GM21619 (cell line): ENCODE measurements around the gene PRRC2B.
"Not testable (repeated sequence)": the region's sequence is repeated elsewhere in the genome, so short reads cannot be mapped to it uniquely, and the experiment has no call there.

Experiments
- ATAC-seq: cut with Tn5 transposase; IDR thresholded peaks from one replicate; pipeline ENCODE4 v1.9.1; 2021; ENCODE audit not compliant: unreplicated experiment

Gene PRRC2B

DNA sequence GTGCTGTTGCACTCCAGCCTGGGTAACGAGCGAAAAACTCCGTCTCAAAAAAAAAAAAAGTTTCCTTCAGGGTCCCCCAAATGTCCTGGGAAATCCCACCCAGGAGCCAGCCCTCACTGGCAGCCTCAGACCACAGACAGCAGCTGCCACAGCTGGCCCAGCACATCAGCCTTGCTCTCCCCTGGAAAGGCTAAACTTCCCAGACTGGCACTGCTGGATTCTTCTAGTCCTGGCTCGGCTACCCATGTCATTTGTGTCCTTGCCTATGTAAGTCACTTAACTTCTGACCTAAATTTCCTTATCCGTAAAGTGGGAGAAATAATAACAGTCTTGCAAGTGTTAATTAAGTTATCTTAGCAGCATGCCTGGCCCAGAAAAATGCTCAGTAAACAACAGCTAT lies 8.6 kb upstream of the PRRC2B start:
- no peak for ATAC-seq

DNA sequence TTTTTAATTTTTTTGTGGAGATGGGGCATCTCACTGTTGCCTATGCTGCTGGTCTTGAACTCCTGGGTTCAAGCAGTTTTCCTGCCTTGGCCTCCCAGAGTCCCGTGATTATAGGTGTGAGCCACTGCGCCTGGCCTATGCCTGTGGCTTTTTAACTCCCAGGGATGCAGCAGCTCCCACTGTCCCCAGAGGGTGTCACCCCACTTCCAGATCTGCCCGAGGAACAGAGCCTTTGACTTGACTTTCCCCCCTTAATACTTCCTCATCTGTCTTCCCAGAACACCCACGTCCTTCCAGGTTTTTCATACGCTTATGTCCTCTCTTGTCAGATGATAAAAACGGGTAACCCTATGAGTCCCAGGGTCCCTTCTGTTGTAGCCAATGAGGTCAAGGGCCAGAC lies 7.6 kb upstream of the PRRC2B start:
- ATAC-seq, result no peak

DNA sequence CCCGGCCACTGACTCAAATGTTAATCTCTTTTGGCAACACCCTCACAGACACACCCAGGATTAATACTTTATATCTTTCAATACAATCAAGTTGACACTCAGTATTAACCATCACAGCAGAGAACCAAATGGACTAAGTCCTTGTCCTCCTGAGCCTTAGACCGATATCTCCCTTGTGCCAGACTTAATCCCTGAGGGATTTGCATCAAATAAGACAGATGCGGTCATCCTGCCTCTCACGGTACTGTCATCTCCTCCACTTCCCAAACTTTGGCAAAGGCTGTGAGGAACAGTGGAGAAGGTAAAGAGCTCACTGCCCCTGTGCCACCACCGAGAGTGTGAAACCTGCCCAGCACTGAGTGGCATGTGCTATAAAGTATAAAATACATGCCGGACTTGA lies 6.5 kb upstream of the PRRC2B start:
- ATAC-seq, result no peak

DNA sequence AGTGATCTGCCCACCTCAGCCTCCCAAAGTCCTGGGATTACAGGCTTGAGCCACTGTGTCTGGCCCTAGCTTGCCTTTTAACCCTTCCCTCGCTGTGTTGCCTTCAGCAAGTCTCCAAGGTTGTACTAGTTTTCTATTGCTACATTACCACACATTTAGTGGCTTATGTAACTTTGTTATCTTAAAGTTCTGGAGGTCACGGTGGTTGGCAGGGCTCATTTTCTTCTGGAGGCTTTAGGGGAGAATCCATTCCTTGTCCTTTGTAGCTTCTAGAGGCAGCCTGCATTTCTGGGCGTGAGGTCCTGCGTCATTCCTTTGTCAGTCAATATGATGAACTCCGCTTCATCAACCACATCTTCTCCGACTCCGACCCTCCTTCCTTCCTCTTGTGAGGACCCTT lies 2.9 kb upstream of the PRRC2B start:
- ATAC-seq, result no peak

DNA sequence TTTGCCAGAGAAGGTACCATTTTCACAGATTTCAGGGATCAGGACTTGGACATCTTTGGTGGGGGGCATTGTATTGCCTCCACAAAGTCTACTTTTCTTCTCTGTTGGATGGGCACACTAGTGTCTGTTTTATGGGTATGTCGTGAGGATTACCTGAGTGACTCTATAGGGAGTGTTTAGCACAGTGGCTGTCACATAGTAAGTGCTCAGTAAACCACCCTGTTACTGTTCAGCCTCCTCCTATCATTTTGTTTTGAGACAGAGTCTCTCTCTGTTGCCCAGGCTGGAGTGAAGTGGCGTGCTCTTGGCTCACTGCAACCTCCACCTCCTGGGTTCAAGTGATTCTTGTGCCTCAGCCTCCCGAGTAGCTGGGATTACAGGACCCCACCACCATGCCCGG lies 2.4 kb upstream of the PRRC2B start:
- ATAC-seq, result no peak

DNA sequence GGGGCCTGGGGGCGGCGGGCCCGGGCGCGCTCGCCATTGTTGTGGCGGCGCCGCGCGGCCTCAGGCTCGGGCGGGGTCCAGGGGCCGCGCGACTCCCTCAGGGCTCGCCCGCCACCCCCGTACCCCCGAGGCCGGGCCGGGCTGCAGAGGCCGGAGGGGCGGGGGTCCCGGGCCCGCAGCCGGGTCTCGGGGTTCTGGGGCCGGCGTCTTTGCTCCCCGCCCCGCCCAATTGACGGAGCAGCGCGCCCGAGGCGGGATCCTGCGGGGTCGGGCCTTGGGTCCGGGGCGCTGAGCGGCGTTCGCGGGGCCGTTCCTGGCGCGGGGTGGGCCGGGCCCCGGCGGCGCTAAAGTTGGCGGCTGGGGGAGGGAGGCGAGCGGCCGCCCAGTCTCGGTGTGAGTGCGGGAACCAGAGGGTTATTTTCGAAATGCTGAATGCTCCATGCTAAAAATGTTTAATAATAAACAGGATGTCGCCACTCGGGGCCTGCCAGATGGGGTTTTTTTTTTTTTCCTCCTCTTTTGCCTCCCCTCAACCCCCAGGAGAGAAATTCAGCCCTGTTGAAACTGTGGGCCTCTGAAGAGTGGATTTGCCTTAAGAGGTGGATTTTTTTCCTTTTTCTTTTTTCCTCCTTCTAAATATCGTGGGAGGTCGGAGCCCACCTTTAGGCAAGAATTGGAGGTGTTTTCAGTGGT lies 724 bp downstream of the PRRC2B start:
- peak; percentile 32 for ATAC-seq

DNA sequence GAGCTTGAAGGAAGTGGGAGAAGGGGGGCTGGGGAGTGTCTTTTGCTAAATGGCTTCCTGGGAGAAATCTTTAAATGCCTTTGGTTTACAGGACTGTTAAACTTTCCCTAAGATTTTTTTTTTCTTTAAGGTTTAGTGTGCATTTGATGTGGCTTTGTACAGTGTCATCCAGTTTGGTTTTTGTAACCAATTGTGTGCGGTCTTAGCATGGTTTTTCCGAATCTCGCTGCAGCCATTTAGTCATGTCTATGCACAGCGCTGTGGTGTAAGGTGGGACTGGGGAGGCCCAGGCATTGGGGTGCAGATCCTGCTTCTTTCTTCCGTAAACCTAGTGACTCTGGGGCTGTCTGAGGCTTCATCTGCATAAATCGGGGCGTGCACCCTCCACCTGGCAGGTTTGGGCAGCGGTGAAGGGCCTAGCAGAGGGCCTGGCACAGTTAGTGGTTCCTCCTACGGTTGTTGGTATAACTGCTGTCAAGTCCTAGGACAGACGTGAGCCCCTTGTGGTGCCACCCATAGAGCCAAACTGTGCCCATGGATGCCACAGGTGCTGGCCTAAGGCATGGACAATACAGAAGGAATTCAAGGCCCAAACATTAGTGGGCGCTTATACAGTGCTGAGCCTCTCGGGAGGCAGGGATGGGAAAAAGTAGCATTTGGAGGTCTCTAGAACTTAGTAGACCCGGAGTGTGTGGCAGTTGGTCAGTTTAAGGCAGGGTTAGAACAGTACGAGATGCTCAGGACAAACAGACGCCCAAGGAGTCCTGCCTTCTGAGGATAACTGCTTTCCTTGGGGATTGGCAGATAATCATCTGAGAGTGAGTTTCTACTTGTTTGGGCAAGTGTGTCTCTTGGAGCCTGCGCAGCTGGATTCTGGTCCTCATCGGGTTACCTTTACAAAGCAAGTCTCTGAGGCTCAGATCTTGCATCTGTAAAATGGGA lies 1.5 kb downstream of the PRRC2B start:
- no peak for ATAC-seq

DNA sequence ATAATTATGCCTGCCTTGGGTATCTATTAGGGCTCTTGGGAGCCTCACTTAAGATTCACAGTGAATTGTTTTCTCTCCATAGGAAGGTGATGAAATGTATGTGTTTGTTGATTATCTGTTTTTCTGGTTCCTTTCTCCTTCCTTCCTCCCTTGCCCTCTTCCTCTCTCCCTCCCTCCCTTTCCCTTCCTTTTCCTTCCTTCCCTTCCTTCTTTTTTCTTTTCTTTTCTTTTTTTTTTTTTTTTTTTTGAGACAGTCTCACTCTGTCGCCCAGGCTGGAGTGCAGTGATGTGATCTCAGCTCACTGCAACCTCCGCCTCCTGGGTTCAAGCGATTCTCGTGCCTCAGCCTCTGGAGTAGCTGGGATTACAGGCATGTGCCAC lies 2.2 kb downstream of the PRRC2B start:
- not testable (repeated sequence) for ATAC-seq

DNA sequence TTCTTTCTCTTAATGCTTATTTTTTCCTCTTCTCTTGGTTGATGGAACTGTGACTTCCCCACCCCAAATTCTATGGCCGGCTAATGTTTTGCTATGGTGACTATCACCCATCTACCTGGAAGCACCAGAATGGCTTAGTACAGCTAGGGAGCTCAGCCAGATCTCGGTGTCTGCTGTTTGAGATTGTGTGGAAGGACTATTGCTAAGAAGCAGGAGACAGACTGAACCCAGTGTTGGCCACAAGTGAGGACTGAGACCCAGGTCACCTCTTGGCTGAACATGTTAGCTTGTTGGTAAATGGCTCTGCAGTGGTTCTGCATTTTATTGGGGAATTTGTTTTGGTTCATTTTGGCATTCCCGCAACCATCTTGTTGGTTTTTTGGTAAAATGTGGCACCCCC lies 2.7 kb downstream of the PRRC2B start:
- ATAC-seq, result no peak

DNA sequence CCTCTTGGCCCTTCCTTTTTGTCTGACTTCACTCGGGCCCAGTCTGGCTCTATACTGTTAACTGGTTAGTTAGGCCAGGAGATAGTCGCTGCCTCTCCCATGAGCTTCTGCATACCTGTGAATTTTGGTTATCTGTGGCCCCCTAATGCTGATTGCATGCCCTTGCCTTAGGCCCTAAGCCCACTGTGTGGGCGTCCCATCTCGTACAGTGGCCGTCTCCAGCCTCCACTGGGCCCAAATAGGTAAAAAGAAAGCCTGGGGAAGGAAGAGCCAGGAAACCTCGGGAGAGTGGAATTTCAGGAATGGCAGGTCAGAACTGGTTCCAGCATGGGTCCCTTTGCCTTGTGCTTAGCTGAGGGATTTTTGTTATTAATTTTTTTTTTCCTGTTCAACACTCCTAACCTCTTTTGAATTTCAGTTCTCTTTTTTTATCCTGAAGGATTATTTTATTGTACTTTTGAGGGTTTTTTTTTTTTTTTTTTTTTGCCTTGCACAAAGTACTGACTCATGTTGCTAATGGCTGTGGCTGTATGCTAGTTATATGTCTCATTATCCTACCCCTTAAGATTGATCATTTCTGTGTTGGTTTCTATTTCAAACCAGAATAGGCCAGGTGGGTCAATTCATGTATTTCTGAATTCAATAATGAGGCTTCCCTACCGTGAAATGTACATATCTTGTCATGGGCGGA lies 3.4 kb downstream of the PRRC2B start:
- no peak for ATAC-seq

DNA sequence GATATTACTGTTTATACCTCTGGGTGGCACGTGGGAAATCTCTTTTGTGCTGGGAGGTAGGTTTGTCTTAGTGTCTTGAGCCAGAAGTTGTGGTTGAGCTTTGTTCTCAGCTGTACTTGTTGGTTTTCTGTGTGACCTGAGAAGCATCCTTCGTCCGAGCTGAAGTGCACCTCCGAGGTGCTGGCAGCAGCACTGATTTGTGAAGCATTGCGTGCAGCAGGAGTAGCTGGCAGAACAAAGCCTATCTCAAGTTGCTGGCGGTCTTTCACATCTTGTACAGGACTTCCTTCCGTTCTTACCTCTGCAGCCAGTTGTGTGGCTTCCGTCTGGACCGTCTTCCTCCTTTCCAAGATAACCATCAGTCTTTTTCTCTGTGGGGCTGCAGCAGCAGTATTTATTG lies 4.3 kb downstream of the PRRC2B start:
- ATAC-seq, result peak; percentile 37

DNA sequence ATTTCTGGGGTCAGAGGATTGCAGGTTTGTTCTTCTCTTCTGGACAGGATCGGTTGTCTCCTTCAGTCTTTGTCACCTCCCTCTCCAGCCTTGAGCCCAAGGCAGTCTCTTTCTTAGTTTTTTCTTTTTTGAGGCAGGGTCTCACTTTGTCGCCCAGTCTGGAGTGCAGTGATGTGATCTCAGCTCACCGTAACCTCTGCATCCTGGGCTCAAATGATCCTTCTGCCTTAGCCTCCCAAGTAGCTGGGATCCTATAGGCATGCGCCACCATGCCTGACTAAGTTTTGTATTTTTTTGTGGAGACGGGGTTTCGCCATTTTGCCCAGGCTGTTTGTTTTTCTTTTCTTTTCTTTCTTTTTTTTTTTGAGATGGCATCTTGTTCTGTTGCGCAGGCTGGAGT lies 6.1 kb downstream of the PRRC2B start:
- no peak for ATAC-seq

DNA sequence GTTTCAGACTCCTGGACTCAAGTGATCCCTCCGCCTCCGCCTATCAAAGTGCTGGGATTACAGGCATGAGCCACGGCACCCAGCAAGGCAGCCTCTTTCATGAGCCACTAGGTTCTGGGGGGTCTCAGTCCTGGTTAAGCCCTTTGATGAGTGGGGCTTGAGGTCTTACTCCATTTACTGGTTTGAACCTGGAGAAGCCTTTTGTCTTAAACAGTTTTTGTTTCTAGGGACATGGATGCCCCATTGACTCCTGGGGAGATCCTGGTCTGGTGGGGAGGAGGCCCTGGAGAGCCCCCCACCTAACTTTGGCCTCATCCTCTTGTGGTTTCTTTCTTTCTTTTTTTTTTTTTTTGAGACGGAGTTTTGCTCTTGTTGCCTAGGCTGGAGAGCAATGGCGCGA lies 6.7 kb downstream of the PRRC2B start:
- ATAC-seq, result no peak

DNA sequence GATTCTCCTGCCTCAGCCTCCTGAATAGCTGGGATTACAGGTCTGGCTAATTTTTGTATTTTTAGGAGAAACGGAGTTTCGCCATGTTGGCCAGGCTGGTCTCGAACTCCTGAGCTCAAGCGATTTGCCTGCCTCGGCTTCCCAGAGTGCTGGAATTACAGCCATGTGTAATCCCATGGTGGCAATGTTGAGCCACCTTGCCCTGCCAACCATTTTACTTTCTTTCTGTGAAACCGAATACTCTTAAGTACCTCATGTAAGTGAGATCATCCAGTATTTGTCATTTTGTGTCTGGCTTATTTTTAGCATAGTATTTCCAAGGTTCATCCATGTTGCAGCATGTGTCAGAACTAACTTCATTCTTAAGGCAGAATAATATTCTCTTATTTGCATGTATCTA lies 8.2 kb downstream of the PRRC2B start:
- ATAC-seq, result no peak

DNA sequence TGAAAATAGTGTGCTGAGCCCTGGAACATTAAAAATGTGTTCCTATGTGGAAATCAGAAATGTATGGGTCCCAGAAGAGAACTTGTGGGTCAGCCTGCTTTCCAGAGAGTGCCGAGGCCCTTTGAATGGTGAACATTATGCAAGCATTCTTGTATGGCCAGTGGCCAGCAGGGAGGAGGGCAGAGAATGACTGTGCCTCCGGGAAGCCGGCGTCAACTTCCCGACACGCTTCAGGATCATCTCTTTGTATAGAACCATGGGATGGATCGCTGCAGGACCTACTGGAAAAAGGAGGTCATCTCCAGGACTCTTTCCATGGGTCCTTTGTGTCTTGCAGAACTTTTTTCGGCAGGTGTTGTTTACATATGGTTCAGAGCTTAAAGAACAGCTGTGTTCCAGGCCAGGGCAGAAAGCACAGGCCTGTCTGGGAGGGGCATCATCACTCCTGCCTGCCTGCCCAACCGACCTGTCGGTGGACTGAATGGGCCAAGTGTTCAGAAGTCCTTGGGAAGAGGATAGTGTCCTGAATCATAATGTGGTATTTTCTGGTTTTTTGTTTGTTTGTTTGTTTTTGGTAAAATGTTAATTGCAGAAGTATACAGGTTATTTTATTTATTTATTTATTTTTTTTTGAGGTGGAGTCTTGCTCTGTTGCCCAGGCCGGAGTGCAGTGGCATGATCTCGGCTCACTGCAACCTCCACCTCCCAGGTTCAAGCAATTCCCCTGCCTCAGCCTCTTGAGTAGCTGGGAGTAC lies 9.0 kb downstream of the PRRC2B start:
- no peak for ATAC-seq

DNA sequence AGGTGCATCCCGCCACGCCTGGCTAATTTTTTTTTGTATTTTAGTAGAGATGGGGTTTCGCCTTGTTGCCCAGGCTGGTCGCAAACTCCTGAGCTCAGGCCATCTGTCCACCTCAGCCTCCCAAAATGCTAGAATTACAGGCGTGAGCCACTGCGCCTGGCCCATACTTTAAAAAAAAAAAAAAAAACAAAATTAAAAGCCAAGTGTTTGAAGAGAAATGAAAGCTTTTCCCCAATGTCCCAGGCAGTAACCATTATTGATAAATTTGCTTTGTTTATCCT lies 9.5 kb downstream of the PRRC2B start:
- no peak for ATAC-seq

DNA sequence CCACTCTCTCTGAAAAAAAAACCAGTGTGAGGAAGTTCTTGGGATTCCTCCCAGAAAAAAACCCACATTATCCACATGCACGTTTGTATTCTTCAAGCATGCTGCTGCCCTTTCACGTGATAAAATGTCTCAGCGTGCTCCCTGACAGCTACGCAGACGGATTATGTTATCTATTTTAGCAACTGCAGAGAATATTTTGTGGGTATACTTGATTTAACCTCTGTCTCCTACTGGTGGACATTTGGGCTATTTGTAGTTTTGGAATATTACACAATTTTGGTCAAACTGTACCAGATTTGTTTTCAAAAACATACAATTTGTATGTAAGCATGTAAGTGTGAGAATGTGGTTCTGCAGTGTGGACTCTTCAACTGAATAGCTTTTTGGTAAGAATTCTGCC lies 10.7 kb downstream of the PRRC2B start:
- ATAC-seq, result no peak

DNA sequence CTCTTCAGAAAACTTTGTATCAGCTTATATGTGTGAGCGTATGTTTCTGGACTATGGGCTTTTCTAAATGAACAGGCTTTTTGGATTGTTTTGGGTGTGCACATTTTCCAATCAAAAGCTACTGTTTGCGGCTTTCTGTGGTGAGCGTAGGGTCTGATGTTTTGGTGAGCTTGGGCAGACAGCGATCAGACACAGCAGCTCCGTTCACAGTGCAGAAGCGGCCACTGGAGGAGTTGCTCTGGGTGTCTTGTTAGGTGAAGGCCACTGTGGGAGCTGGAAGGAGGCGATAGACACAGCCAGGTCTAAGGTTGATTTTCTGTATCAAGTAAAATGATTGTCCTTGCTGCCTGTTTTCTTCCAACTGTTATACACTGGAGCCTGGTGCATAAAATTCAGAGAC lies 11.1 kb downstream of the PRRC2B start:
- no peak for ATAC-seq

DNA sequence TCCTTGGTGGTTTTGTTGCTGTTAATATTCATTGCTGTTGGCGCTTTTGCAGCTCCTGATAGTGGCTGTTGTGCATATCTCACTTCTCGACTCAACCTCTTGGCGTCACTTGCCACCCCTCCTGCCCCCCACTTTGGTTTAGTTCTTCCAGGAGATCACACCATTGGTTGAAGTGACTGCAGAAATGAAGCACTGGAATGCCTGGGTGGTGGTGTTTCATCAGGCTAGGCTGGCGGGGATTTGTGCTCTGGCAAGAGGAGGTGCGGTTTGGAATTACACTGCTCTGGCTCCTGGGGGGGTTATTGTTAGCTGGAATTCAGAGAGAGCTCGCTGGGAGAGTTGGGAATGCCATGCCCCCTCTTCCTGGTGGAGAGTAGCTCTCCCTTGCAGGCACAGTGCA lies 11.5 kb downstream of the PRRC2B start:
- no peak for ATAC-seq

DNA sequence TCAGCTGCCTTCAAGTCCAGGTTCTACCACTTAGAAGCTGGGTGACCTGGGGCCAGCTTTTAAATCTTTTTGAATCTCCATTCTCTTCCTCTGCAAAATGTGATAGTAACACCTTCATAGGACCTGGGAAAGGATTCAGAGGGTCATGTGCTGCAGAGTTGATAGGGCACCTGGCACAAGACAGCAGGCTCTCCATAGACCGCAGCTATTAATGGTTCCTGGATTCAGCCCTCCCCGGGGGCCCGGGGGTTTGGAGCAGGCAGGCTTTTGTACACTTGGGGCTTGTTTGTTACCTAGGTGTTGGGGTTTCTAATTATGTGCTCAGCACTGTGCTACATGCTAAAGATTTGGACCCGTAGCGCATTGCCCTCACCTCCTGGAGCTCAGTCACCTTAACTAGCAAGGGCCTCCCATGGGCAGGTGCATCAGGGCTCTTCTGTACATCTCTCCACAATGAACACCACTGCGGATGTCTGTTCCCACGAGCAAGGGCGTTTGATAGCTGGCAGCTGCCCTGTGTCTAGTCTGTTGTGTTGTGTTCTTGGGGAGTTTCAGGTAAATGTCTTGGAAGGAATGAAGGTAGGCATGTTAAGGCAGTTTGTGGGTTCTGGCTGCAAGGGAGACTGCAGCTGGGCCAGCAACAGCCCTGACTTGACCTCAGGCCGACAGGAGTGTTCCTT lies 12.1 kb downstream of the PRRC2B start:
- ATAC-seq, result no peak
